GM12892 (cell line): Measurements from ENCODE around the gene SCUBE1.

ENCODE experiments used
- POLR2A ChIP-seq: IDR thresholded peaks from 2 replicates; pipeline ENCODE4 v1.6.1; 2011; ENCODE audit warnings: low read depth, low read length, control low read depth
- POLR2AphosphoS5 ChIP-seq: IDR thresholded peaks from 2 replicates; pipeline ENCODE4 v1.6.1; 2011; ENCODE audit warnings: low read depth, low read length, control low read depth
- TAF1 ChIP-seq: IDR thresholded peaks from 2 replicates; pipeline ENCODE4 v1.6.1; 2011; ENCODE audit warnings: low read depth, mild to moderate bottlenecking, control low read depth, low read length, borderline replicate concordance

DNA sequence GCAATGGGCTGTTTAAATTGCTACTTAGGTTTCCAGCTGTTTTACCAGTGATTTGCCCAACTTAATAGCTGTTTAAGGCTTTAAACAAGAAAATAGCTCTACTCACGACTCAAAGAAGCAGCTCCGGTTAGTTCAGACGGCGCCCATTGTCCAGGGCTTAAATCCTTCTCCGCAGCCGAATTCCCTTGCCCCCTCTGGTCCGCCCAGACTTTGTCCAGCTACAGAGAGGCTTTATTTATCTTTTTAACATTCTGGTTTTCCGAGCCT is 20.9 kb upstream of the SCUBE1 start:
- TF ChIP-seq POLR2A (no peak), POLR2AphosphoS5 (no peak), TAF1 (no peak)
